ENCODE results near the gene CDH23.

- TF ChIP-seq USF2 (CRISPR knock-in tag; IDR thresholded peaks at IDR 0.05) (no peak), CTCF (IDR thresholded peaks at IDR 0.05) (no peak), ESRRA (CRISPR knock-in tag; IDR thresholded peaks at IDR 0.05; ENCODE audit: borderline replicate concordance) (no peak), IRF1 (CRISPR knock-in tag; IDR thresholded peaks at IDR 0.05) (no peak), RORB (CRISPR knock-in tag; IDR thresholded peaks at IDR 0.05) (no peak), ETV6 (CRISPR knock-in tag; IDR thresholded peaks at IDR 0.05) (no peak), STAT6 (CRISPR knock-in tag; conservative IDR thresholded peaks at IDR 0.05; ENCODE audit: low read depth) (no peak), HMGXB4 (CRISPR knock-in tag; IDR thresholded peaks at IDR 0.05) (no peak), ATF2 (CRISPR knock-in tag; IDR thresholded peaks at IDR 0.05; ENCODE audit: borderline replicate concordance, low read depth) (no peak), PREB (CRISPR knock-in tag; IDR thresholded peaks at IDR 0.05; ENCODE audit: borderline replicate concordance) (no peak)
Observed at GRCh38 chr10:71392791-71393781, 3.6 kb upstream of the CDH23 start.

All from WTC11 (cell line).